HG03066 (cell line): ENCODE results near the gene GINS2.

Source experiments
- ATAC-seq: cut with Tn5 transposase; IDR thresholded peaks from one replicate; pipeline ENCODE4 v1.9.1; 2021; ENCODE audit warnings: low read depth; ENCODE audit not compliant: unreplicated experiment

GINS2 gene

DNA sequence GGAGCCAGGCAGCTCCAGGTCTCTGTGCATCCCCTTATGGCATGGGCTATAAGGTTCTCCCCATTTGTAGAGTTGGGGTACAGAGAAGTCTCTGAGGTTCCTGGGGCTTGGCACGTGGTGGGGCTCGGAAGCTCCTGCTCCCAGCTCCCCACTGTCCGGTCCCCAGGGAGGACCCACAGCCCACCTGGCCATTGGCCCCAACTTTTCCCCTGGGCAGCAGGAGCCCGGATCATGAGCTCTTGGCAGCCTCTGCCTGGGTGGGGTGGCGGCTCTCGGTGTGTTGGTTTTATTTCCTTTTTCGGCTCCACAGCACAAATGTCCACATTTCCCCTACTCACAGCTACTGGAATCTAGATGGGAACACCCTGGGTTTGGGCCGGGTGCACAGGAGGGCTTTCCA is 45.1 kb downstream of the GINS2 start:
- no peak for ATAC-seq

- ATAC-seq, result no peak
Measured at GRCh38 chr16:85642762-85643358, 45.9 kb downstream of the GINS2 start.

DNA sequence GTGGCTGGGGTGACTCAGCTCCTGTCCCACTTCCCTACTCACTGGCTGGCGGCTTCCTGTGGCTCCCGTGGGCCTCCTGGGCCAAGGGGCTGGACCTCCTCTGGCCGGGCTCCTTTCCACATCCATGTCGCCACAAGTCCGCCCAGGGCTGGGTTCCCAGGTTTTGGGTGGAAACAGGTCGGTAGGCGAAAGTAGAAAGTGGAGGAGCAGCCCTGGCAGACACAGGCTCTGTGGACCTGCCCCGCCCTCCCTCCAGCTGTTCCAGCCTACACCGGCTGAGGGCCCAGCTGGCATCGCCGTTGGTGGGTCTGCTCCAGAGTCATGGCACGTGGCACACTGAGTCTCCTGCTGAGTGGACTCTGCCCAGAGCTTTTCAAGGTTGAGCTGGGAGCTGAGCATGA is 47.0 kb downstream of the GINS2 start:
- no peak for ATAC-seq

DNA sequence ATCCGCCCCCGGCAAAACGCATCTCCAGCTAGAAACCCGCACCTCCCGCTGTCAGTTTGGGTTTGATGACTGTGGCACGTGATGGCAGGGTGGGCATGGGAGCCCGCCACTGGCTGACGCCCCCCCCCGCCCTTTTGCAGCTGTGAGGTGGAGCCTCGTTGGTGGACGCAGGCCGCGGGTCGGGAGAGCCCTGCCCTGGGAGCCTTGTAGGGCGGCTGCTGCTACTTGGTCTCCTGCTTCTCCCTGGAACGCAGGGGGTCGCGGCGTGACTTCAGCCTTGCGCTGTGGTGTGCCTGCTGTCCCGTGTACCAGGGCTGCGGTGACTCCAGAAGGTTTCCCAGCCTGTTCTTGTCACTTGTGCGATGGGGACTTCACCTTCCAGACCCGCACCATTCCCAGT is 47.4 kb downstream of the GINS2 start:
- ATAC-seq, result no peak

- no peak for ATAC-seq
Measured at GRCh38 chr16:85640585-85640984, 48.2 kb downstream of the GINS2 start.

DNA sequence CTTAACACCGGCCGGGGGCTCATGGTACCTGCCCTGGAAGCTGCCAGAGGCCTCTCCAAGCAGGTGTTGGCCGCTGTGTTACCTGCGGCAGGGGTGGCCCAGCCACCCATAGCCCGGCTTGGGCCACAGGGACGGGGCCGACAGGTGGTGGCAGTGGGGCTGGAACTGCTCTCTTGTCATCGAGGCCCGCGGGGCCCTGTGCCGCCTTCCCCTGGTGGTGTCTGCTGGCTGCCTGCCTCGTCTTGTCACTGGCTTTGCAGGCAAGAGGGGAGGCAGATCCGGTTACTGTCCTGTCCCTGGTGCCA is 48.5 kb downstream of the GINS2 start:
- no peak for ATAC-seq

- no peak for ATAC-seq
Measured at GRCh38 chr16:85639529-85640253, 49.1 kb downstream of the GINS2 start.

DNA sequence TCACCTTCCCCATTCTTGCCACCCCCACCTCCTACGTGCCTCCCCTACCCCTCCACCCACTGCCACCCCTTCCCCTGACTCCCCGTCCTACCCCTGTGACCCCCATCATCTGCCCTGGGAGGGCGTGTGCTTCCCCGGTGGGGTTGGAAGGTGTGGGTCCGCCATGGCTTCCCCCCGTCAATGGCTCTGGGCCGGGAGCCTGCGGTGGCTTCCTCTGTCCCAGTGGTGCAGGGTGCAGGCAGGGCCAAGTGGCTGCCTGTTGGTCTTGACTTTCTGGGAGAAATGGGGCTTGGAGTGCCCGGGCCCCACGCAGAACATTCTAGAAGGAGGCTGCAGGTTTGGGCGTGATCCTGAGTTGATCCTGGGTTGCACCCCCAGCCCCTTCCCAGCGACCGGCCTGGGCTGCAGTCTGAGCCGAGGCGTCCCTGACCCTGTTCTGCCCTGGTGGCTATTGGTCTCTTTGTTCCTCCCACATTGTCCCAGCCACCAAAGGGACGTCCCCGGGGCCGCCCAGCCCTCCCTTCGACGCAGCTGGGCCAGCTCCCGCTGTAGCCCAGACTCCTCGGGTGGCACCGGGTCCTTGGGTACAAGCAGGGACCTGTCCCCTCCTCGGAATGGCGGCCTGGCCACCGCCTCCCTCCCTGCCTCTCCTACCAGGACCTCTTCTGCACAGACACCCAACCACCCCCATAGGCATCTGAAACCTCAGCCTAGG is 49.9 kb downstream of the GINS2 start:
- ATAC-seq, result no peak

GRCh38 chr16:85637808-85638647 is 50.7 kb downstream of the GINS2 start:
- no peak for ATAC-seq

GRCh38 chr16:85637061-85637807 is 51.5 kb downstream of the GINS2 start:
- no peak for ATAC-seq

DNA sequence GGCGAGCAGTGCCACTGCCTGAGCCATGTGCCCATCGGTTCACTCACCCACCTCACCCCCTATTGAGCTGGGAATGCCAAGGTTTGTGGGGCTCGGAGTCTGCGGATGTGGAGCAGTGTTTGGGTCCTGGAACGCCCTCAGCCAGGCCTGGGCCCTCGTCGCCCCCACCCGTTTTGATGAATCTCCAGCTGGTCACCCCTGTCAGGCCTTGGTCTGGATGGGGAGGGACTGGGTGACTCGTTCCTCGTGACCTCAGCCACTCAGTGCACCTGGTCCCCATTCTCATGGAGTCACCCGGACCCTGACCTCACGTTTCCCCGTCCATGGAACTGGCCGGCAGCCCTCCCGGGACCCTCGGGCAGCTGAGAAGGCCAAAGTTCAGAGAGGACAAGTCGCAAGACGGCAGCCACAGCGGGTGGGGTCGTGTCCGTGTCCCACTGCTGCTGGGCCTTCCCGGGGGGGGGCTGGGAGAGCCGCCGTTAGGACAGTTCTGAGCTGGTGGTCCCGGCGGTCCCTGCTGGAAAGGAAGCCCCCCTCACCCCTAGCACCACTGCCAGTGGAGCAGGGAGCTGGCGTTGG is 52.4 kb downstream of the GINS2 start:
- no peak for ATAC-seq

DNA sequence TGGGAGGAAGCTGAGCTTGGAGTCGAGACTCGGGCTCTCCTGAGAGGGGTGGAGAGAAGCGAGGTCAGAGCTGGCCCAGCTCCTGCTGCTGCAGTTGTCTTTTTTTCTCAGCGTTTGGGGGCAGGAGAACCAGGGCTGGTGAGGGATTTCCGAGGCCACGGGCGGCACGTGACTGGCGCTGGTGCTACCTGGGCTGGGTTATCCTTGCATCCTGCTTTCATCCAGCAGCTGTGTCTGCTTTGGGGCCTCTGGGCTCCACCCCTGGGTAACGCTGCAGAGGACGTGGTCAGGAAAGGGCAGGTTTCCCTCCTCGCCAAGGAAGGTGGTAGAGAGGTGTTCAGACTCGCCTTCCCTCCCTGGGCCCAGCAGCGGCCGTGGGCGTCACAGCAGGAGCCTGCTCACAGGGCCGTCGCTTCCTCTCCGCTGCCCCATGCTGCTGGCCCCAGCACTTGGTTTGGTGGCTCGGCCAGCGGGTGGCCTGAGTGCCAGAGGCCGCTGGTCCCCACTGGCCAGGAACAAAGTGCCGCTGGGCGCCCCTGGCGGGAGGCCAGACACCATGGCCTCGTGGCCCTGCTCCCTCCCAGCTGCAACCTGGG is 53.1 kb downstream of the GINS2 start:
- ATAC-seq, result no peak

DNA sequence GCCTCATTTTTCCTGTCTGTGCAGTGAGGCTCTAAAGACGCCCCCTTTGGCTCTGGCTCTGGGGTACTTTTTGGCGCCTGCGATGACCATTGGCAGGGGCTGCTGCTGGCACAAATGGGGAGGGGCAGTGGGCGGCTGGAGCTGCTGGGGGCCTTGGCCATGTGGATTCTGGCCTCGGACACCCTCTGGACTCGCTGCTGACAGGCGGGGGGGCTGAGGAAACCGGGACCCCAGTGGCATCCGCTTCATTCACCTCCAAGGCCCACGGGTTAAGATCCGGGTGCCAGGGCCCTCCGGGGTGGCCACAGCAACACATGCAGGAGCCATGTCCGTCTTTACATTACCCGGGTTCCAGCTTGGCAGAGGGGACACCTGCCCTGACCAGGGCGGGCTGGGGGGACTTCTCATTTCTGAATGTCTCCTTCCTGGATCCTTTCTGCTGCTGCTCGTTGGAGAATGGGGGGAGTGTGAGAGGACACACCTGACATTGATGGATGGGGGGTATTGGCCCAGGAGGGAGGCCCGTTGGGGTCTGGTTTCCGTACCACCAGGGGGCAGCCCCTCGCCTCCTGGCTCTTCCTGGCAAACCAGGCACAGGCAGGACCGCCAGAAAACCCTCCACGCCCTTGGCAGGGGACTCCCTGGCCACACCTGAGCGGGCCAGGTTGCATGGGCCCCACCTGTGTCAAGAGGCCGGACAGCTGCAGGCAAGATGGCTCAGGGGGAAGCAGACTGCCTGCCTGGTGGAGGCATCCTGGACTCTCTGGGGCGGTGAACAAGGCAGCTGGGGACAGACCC is 53.8 kb downstream of the GINS2 start:
- ATAC-seq, result no peak

DNA sequence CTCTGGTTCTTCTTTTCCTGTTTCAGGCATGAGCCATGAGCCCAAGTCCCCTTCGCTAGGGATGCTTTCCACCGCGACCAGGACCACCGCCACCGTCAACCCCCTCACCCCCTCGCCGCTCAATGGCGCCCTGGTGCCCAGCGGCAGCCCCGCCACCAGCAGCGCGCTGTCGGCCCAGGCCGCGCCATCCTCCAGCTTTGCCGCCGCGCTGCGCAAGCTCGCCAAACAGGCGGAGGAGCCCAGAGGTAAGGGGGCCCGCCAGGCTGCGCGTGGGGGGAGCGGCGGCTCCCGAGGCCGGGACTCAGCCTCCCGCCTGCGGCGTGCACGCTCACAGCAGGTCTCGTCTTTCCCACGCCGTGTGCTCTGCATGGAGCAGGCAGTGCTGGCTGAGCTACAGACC is 54.9 kb downstream of the GINS2 start:
- no peak for ATAC-seq

DNA sequence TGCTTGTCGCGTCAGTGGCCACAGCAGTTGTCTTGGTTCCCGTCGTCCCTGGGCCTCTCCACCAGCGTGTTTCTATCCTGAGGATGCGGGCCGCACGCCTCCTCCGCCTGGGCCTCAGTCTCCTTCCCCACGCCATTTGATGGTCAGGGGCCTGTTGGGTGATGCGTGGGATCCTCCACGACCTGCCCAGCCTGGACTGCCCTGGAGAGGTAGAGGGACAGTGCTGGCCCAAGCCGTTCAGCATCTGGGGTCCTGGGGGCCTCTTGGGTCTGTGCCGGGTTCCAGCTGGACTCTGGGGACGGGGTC is 55.4 kb downstream of the GINS2 start:
- ATAC-seq, result no peak

- ATAC-seq, result no peak
Measured at GRCh38 chr16:85632709-85633437, 55.9 kb downstream of the GINS2 start.

GRCh38 chr16:85631802-85632393 is 56.9 kb downstream of the GINS2 start:
- no peak for ATAC-seq

GRCh38 chr16:85631230-85631629 is 57.5 kb downstream of the GINS2 start:
- no peak for ATAC-seq
